T-helper 17 cell (primary cell): Measurements from ENCODE around the gene PALLD. TPM values are rescaled to one million over a fixed set of nuclear protein-coding genes. Genes with fewer than 3 reads are reported as not detected.

ENCODE experiments used
- ATAC-seq: fragments of 150-1000 bp; cut with Tn5 transposase; 2 replicates; pipeline ENCODE4 v1.10.0; 2021; ENCODE audit warnings: mild to moderate bottlenecking, moderate library complexity
- DNase-seq, 3 donors: peaks; one replicate each; pipeline versions ENCODE4 v3.0.0 to v3.0.0-alpha.2; 2020 to 2021
- H3K9me3 ChIP-seq: one replicate; pipeline ENCODE4 v1.7.0; 2013; ENCODE audit warnings: low read length, mild to moderate bottlenecking; ENCODE audit not compliant: control insufficient read depth, poor library complexity, severe bottlenecking
- H3K27ac Mint-ChIP-seq: one replicate; pipeline ENCODE4 v1.8.0; 2022; ENCODE audit warnings: mild to moderate bottlenecking, moderate library complexity, mixed read lengths
- H3K27me3 Mint-ChIP-seq: one replicate; pipeline ENCODE4 v1.8.0; 2022; ENCODE audit warnings: mixed read lengths
- H3K36me3 Mint-ChIP-seq: one replicate; pipeline ENCODE4 v1.8.0; 2022; ENCODE audit warnings: low read depth, mixed read lengths
- H3K4me1 Mint-ChIP-seq: one replicate; pipeline ENCODE4 v1.8.0; 2022; ENCODE audit warnings: mild to moderate bottlenecking, mixed read lengths
- H3K4me3 Mint-ChIP-seq: one replicate; pipeline ENCODE4 v1.8.0; 2022; ENCODE audit warnings: mild to moderate bottlenecking, moderate library complexity, mixed read lengths
- total RNA-seq, 4 donors: library from RNA in 2 of 4; stranded (reverse) in 2 of 4; gene quantifications; one replicate each; pipeline ENCODE4 v1.2.3 and lab custom pipeline; 2022 to 2026

Gene PALLD
- total RNA-seq, 2 donors from 2014 or later: 0.26 to 0.67 TPM

DNA sequence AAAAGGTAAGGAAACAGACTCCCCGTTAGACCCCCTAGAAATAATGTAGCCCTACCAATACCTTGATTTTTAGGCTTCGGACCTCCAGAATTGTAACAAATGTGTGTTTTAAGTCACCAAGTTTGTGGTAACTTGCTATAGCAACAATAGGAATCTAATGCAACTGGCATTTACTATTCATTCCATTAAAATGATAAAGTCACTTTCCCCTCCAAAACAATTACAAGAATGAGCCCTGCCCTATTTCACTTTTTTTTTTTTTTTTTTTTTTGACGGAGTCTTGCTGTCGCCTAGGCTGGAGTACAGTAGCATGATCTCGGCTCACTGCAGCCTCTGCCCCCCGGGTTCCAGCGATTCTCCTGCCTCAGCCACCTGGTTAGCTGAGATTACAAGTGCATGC is 13.0 kb upstream of the PALLD start:
- Mint-ChIP-seq H3K27ac (peak overlapping the region; percentile 37), H3K36me3 (peaks cover 8% of the 10 kb centered on the region), H3K4me1 (peaks cover 46% of the 10 kb centered on the region), H3K4me3 (no peak overlapping the region), H3K27me3 (no peaks in the 10 kb centered on the region)
- no peaks in the 10 kb centered on the region for H3K9me3 ChIP-seq
- DNase-seq: no peak
- no peak for ATAC-seq

- H3K9me3 ChIP-seq: no peaks in the 10 kb centered on the region
- H3K27me3 Mint-ChIP-seq: no peaks in the 10 kb centered on the region
- DNase-seq (no peak), ATAC-seq (no peak)
- no peak overlapping the region for H3K4me3 Mint-ChIP-seq
- H3K36me3 Mint-ChIP-seq: peaks cover 8% of the 10 kb centered on the region
- H3K4me1 Mint-ChIP-seq: peaks cover 41% of the 10 kb centered on the region
- no peak overlapping the region for H3K27ac Mint-ChIP-seq
Observed at GRCh38 chr4:168484626-168485025, 12.2 kb upstream of the PALLD start.

GRCh38 chr4:168485156-168485910 is 11.5 kb upstream of the PALLD start:
- H3K4me3 Mint-ChIP-seq: no peak overlapping the region
- peaks cover 6% of the 10 kb centered on the region for H3K36me3 Mint-ChIP-seq
- no peak overlapping the region for H3K27ac Mint-ChIP-seq
- ATAC-seq: no peak
- no peaks in the 10 kb centered on the region for H3K27me3 Mint-ChIP-seq
- no peak for DNase-seq
- peaks cover 39% of the 10 kb centered on the region for H3K4me1 Mint-ChIP-seq
- no peaks in the 10 kb centered on the region for H3K9me3 ChIP-seq

DNA sequence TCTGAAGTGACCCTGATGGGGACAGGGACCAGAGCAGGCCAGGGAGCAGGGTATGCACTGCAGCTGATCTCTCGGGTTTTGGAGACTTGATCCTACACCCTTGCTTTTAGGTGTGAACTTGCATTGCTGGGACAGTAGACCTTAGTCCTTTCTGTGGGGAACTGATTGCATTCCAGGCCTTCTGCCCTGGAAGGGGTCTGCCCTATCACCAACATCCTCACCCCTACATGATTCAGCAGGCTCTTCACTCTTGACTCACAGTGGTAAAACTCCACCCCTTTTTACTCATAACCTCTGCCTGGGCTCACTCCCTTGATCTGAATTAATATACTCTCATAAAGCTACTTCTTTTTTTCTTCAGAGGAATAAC is 10.0 kb upstream of the PALLD start:
- H3K4me3 Mint-ChIP-seq: no peak overlapping the region
- DNase-seq (no peak), ATAC-seq (peak; percentile 41)
- H3K4me1 Mint-ChIP-seq: peaks cover 29% of the 10 kb centered on the region
- H3K9me3 ChIP-seq: no peaks in the 10 kb centered on the region
- H3K27me3 Mint-ChIP-seq: no peaks in the 10 kb centered on the region
- peak overlapping the region; percentile 1 for H3K27ac Mint-ChIP-seq
- H3K36me3 Mint-ChIP-seq: peaks cover 4% of the 10 kb centered on the region

DNA sequence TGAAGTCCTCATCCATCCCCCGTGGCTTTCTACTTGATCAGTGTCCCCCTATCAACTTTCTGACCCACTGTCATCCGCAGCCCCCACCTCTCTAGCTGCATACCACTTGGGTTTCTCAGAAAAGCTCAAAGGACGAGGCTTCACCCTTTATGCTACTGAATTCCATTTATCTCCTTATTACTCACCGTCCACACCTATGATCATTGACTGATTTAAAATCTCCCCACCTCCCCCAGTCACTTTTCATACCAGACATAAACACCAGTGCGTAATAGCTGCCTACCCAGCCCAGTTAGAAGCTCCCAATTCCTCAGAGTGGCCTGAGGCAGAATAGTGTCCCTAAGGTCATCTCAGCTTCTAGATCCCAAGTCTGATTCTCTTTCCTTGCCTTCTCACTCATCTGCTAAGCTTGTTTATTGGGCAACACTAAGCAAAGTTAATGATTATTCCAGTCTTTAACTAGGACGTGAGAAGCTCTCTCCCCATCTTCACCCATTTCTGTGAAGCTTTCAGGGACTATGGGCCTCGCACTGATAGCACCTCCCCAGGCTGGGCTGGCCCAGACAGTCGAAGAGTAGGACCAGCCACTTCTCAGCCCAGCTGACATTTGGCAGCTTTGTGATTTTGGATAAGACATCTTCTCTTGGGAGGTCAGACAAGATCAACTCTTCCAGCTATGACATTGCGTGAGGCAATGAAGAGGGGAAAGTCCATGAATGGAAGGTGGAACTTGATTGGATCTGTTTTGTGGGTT is 9.4 kb upstream of the PALLD start:
- Mint-ChIP-seq H3K27me3 (peaks cover 3% of the 10 kb centered on the region), H3K4me3 (no peak overlapping the region), H3K36me3 (peaks cover 4% of the 10 kb centered on the region), H3K27ac (peak overlapping the region; percentile 1), H3K4me1 (peaks cover 23% of the 10 kb centered on the region)
- no peaks in the 10 kb centered on the region for H3K9me3 ChIP-seq
- no peak for ATAC-seq
- no peak for DNase-seq

- Mint-ChIP-seq H3K27ac (no peak overlapping the region), H3K27me3 (peaks cover 11% of the 10 kb centered on the region), H3K4me1 (peaks cover 12% of the 10 kb centered on the region), H3K36me3 (peaks cover 4% of the 10 kb centered on the region), H3K4me3 (no peak overlapping the region)
- DNase-seq: no peak
- ATAC-seq: no peak
- H3K9me3 ChIP-seq: no peaks in the 10 kb centered on the region
Observed at GRCh38 chr4:168488869-168489274, 8.0 kb upstream of the PALLD start.

DNA sequence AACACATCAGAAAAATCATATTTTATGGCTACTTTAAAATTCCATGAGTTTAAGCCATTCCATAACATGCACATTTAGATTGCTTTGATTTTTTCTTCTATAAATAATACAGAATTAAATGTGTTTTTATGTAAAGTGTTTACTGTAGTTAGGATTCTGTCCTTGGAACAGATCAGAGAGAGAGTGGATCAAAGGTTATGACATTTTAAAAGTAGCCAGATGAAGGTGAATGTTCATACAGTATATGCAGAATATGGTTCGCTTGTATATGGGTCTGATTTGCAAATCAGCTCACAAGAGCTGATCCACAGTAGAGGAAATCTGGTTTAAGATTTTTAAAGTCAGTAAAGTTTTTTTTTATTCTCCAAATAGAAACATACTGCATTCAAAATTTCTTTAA is 7.2 kb upstream of the PALLD start:
- no peaks in the 10 kb centered on the region for H3K9me3 ChIP-seq
- H3K4me1 Mint-ChIP-seq: peaks cover 8% of the 10 kb centered on the region
- peaks cover 11% of the 10 kb centered on the region for H3K27me3 Mint-ChIP-seq
- no peak overlapping the region for H3K27ac Mint-ChIP-seq
- H3K36me3 Mint-ChIP-seq: peaks cover 2% of the 10 kb centered on the region
- DNase-seq (no peak), ATAC-seq (no peak)
- H3K4me3 Mint-ChIP-seq: no peak overlapping the region

DNA sequence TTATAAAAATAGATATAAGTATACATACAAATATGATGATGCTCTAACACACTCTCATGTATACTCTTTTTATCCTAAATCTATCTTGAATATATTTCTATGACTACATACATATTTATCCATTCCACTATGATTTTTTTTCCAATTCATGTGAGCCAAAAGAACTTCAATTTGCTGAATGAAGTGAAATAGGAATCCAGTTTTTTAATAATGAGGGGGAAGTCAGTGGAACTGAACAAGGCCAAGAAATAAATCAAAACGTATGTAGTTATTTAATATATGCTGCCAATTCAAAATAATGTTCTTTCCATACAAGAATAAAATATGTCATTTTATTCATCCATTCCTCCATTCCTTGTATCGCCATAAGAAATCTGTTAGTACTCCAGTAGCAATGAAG is 6.1 kb upstream of the PALLD start:
- H3K9me3 ChIP-seq: no peaks in the 10 kb centered on the region
- H3K4me3 Mint-ChIP-seq: no peak overlapping the region
- ATAC-seq (no peak), DNase-seq (no peak)
- no peaks in the 10 kb centered on the region for H3K36me3 Mint-ChIP-seq
- peaks cover 2% of the 10 kb centered on the region for H3K4me1 Mint-ChIP-seq
- H3K27ac Mint-ChIP-seq: no peak overlapping the region
- peaks cover 17% of the 10 kb centered on the region for H3K27me3 Mint-ChIP-seq

- no peak overlapping the region for H3K27ac Mint-ChIP-seq
- no peaks in the 10 kb centered on the region for H3K9me3 ChIP-seq
- DNase-seq (no peak), ATAC-seq (no peak)
- peaks cover 2% of the 10 kb centered on the region for H3K4me1 Mint-ChIP-seq
- peaks cover 17% of the 10 kb centered on the region for H3K27me3 Mint-ChIP-seq
- no peak overlapping the region for H3K4me3 Mint-ChIP-seq
- H3K36me3 Mint-ChIP-seq: no peaks in the 10 kb centered on the region
Observed at GRCh38 chr4:168491563-168491962, 5.3 kb upstream of the PALLD start.

GRCh38 chr4:168498251-168498650 is 1.4 kb downstream of the PALLD start:
- H3K27me3 Mint-ChIP-seq: peaks cover 27% of the 10 kb centered on the region
- no peak for DNase-seq
- no peak overlapping the region for H3K27ac Mint-ChIP-seq
- no peaks in the 10 kb centered on the region for H3K4me1 Mint-ChIP-seq
- ATAC-seq: no peak
- no peaks in the 10 kb centered on the region for H3K36me3 Mint-ChIP-seq
- no peaks in the 10 kb centered on the region for H3K9me3 ChIP-seq
- H3K4me3 Mint-ChIP-seq: no peak overlapping the region

GRCh38 chr4:168499241-168499640 is 2.4 kb downstream of the PALLD start:
- Mint-ChIP-seq H3K36me3 (no peaks in the 10 kb centered on the region), H3K27me3 (peaks cover 27% of the 10 kb centered on the region), H3K4me1 (no peaks in the 10 kb centered on the region), H3K4me3 (no peak overlapping the region), H3K27ac (no peak overlapping the region)
- no peak for DNase-seq
- no peaks in the 10 kb centered on the region for H3K9me3 ChIP-seq
- ATAC-seq: no peak

DNA sequence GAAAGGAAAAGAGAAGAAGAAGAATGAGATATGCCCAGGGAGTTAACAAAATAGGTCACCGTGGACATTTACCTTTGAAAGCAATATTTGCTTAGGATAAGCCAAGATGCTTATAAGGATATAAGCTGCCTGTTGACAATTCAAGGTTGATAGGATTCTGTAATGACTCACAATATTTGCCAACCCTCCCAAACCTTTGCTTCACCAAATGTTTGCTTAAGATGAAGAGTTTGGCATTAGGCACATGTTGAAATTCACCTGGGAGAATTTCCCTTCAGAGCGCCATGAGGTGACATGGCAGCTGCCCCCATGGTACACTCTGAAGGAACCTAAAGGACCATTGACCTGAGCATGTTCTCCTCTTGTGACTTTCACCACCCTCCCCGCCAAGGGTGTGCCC is 4.6 kb downstream of the PALLD start:
- no peak overlapping the region for H3K27ac Mint-ChIP-seq
- H3K27me3 Mint-ChIP-seq: peaks cover 21% of the 10 kb centered on the region
- ATAC-seq (no peak), DNase-seq (no peak)
- H3K4me1 Mint-ChIP-seq: no peaks in the 10 kb centered on the region
- H3K9me3 ChIP-seq: no peaks in the 10 kb centered on the region
- no peak overlapping the region for H3K4me3 Mint-ChIP-seq
- H3K36me3 Mint-ChIP-seq: no peaks in the 10 kb centered on the region

DNA sequence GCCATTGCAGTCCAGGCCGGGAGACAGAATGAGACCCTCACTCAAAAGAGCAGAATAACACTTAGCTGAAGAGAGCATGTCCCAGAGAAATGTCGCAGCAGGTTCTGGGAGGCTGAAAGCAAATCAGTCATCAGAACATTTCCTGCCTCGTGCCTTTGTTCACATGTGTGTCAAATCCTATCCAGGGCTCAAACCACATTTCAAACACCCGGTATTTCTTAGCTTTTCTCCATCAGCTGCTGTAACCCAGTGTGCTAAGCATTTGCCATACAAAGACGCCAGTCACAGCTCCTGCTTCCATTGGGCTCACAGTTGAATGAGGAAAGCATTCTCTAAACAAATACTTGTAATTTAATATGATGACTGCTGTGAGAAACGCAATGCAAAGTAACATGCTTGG is 6.0 kb downstream of the PALLD start:
- Mint-ChIP-seq H3K36me3 (no peaks in the 10 kb centered on the region), H3K27me3 (peaks cover 21% of the 10 kb centered on the region), H3K4me1 (no peaks in the 10 kb centered on the region), H3K27ac (peak overlapping the region; percentile 80), H3K4me3 (no peak overlapping the region)
- ATAC-seq (no peak), DNase-seq (no peak)
- no peaks in the 10 kb centered on the region for H3K9me3 ChIP-seq
